ENCODE measurements around the gene GFER.
A peak's percentile ranks its signal among the peaks of the same experiment; 100 is the strongest.

Gene GFER

DNA sequence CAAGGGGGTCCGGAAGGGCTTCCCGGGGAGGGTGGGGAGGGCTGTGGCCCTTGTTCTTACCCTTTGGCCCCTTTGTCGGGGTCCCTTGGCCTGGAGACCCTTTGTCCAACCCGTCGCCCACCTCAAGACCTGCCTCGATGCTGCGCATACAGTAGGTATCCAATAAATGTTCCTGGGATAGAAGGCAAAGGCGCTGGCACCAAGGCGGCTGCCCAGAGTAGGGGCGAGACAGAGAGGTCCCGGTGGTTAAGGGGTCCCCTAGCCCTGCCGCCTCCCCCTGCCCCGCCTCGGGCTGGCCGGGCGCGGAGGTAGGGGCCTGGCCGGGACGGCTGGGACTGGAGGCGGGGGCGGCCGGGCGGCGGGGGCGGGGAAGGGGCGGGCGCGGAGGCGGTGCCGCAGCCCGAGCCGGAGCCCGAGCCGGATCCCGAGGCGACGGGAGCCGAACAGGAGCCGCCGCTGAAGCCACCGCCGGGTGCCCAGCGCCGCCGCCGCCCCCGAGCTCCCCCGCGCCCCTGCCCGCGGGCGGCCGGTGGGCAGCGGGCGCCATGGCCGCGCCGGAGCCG is 42.5 kb downstream of the GFER start, which contains the start of gene NHERF2:
NHERF2 (plus strand) TSS at position 442 of the 563 bp plus-strand sequence; CDS start at position 546, 104 bp downstream.
- CTCF ChIA-PET = interaction anchor here (1.4 to 2.1 kb wide), 2 partner anchors 10 to 114 kb away, joined by 5 to 10 read pairs; no protein-coding TSS in a partner anchor
- TF ChIP-seq SP3 (tag by site-specific recombination; IDR thresholded peaks at IDR 0.05) = 0 out of 2 replicates have a peak, but pooled peaks have one; percentile 42
- TF ChIP-seq PRDM1 (tag by site-specific recombination; IDR thresholded peaks at IDR 0.05) = no peak
- no peak for TF ChIP-seq ZNF112 (tag by site-specific recombination; IDR thresholded peaks at IDR 0.05)
- TF ChIP-seq ZNF658 (tag by site-specific recombination; IDR thresholded peaks at IDR 0.05) = no peak
- TF ChIP-seq ZSCAN30 (tag by site-specific recombination; IDR thresholded peaks at IDR 0.05) = no peak
- TF ChIP-seq, protein P1, sequence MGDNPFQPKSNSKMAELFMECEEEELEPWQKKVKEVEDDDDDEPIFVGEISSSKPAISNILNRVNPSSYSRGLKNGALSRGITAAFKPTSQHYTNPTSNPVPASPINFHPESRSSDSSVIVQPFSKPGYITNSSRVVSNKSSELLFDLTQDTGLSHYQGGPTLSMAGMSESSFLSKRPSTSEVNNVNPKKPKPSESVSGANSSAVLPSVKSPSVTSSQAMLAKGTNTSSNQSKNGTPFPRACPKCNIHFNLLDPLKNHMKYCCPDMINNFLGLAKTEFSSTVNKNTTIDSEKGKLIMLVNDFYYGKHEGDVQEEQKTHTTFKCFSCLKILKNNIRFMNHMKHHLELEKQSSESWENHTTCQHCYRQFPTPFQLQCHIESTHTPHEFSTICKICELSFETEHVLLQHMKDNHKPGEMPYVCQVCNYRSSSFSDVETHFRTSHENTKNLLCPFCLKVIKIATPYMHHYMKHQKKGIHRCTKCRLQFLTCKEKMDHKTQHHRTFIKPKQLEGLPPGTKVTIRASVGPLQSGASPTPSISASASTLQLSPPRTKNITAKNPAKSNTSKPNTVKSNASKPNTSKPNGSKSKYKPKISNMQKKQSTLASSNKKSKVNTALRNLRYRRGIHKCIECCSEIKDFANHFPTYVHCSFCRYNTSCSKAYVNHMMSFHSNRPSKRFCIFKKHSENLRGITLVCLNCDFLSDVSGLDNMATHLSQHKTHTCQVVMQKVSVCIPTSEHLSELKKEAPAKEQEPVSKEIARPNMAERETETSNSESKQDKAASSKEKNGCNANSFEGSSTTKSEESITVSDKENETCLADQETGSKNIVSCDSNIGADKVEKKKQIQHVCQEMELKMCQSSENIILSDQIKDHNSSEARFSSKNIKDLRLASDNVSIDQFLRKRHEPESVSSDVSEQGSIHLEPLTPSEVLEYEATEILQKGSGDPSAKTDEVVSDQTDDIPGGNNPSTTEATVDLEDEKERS (tag by site-specific recombination; IDR thresholded peaks at IDR 0.05) = no peak
- no peak for TF ChIP-seq ZNF19 (tag by site-specific recombination; IDR thresholded peaks at IDR 0.05; ENCODE audit: low read depth)
- no peak for TF ChIP-seq SCRT1 (tag by site-specific recombination; IDR thresholded peaks at IDR 0.05; ENCODE audit: borderline replicate concordance)
- no peak for TF ChIP-seq ZNF501 (tag by site-specific recombination; IDR thresholded peaks at IDR 0.05)
- no peak for TF ChIP-seq ZNF555 (tag by site-specific recombination; conservative IDR thresholded peaks at IDR 0.05)
- TF ChIP-seq, protein P2, sequence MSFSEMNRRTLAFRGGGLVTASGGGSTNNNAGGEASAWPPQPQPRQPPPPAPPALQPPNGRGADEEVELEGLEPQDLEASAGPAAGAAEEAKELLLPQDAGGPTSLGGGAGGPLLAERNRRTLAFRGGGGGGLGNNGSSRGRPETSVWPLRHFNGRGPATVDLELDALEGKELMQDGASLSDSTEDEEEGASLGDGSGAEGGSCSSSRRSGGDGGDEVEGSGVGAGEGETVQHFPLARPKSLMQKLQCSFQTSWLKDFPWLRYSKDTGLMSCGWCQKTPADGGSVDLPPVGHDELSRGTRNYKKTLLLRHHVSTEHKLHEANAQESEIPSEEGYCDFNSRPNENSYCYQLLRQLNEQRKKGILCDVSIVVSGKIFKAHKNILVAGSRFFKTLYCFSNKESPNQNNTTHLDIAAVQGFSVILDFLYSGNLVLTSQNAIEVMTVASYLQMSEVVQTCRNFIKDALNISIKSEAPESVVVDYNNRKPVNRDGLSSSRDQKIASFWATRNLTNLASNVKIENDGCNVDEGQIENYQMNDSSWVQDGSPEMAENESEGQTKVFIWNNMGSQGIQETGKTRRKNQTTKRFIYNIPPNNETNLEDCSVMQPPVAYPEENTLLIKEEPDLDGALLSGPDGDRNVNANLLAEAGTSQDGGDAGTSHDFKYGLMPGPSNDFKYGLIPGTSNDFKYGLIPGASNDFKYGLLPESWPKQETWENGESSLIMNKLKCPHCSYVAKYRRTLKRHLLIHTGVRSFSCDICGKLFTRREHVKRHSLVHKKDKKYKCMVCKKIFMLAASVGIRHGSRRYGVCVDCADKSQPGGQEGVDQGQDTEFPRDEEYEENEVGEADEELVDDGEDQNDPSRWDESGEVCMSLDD (tag by site-specific recombination; IDR thresholded peaks at IDR 0.05) = no peak
- TF ChIP-seq ZBTB8A (tag by site-specific recombination; IDR thresholded peaks at IDR 0.05) = no peak
- no peak for TF ChIP-seq ZNF146 (tag by site-specific recombination; IDR thresholded peaks at IDR 0.05)
- TF ChIP-seq ZNF366 (tag by site-specific recombination; conservative IDR thresholded peaks at IDR 0.05) = no peak
- no peak for TF ChIP-seq GLIS2 (tag by site-specific recombination; IDR thresholded peaks at IDR 0.05)
- peak; percentile 62; the same call in 1 of the 2 replicates for TF ChIP-seq KLF10 (tag by site-specific recombination; IDR thresholded peaks at IDR 0.05)
- no peak for TF ChIP-seq ZNF785 (tag by site-specific recombination; IDR thresholded peaks at IDR 0.05)
- no peak for TF ChIP-seq YY2 (tag by site-specific recombination; IDR thresholded peaks at IDR 0.05)
- TF ChIP-seq, protein P3, sequence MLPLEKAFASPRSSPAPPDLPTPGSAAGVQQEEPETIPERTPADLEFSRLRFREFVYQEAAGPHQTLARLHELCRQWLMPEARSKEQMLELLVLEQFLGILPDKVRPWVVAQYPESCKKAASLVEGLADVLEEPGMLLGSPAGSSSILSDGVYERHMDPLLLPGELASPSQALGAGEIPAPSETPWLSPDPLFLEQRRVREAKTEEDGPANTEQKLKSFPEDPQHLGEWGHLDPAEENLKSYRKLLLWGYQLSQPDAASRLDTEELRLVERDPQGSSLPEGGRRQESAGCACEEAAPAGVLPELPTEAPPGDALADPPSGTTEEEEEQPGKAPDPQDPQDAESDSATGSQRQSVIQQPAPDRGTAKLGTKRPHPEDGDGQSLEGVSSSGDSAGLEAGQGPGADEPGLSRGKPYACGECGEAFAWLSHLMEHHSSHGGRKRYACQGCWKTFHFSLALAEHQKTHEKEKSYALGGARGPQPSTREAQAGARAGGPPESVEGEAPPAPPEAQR (tag by site-specific recombination; IDR thresholded peaks at IDR 0.05) = no peak
- no peak for TF ChIP-seq YY1 (tag by site-specific recombination; IDR thresholded peaks at IDR 0.05)
- no peak for TF ChIP-seq ZNF157 (tag by site-specific recombination; IDR thresholded peaks at IDR 0.05)
- TF ChIP-seq, protein P4, sequence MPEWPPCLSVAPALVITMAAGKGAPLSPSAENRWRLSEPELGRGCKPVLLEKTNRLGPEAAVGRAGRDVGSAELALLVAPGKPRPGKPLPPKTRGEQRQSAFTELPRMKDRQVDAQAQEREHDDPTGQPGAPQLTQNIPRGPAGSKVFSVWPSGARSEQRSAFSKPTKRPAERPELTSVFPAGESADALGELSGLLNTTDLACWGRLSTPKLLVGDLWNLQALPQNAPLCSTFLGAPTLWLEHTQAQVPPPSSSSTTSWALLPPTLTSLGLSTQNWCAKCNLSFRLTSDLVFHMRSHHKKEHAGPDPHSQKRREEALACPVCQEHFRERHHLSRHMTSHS (tag by site-specific recombination; IDR thresholded peaks at IDR 0.05) = no peak
- TF ChIP-seq ZNF202 (tag by site-specific recombination; IDR thresholded peaks at IDR 0.05; ENCODE audit: borderline replicate concordance) = no peak
- TF ChIP-seq ZSCAN16 (tag by site-specific recombination; IDR thresholded peaks at IDR 0.05) = no peak
- TF ChIP-seq SP2 (tag by site-specific recombination; IDR thresholded peaks at IDR 0.05) = 0 out of 2 replicates have a peak, but pooled peaks have one; percentile 16
- TF ChIP-seq ZNF391 (tag by site-specific recombination; IDR thresholded peaks at IDR 0.05; ENCODE audit: borderline replicate concordance, low read depth) = no peak
- no peak for TF ChIP-seq PRDM6 (tag by site-specific recombination; IDR thresholded peaks at IDR 0.05)
- TF ChIP-seq ZNF174 (tag by site-specific recombination; IDR thresholded peaks at IDR 0.05) = no peak

More for the DNA sequence above, 42.5 kb downstream of the GFER start, which contains the start of gene NHERF2:
- peak within 1 kb of the TSS; percentile 31 for H3K27ac ChIP-seq (ENCODE audit: extremely low read depth, low read depth, low read length)
- H3K4me3 ChIP-seq (ENCODE audit: low read depth, low read length) = peak within 1 kb of the TSS; percentile 42
- peaks cover 3% of the 10 kb centered on the region; the same call in 1 of the 2 replicates for H3K4me1 ChIP-seq (ENCODE audit: control insufficient read depth, insufficient read depth, low read length)
- POLR2A ChIA-PET = interaction anchor here (0.5 to 2.6 kb wide), 4 partner anchors 12 to 129 kb away, joined by 3 to 15 read pairs (median 6); partner anchors contain the start of genes NTHL1, TRAF7 and TSC2
- no peaks in the 10 kb centered on the region for H3K9me3 ChIP-seq (ENCODE audit: control insufficient read depth, insufficient read depth, low read depth, low read length)
- peaks cover 0 to 4% of the 10 kb centered on the region in 2 experiments; a peak in 1 of 3 replicates for H3K36me3 ChIP-seq (ENCODE audit: control insufficient read depth in 2 of 2, insufficient read depth in 1 of 2, low read length in 2 of 2)
